ENCODE data around the gene MAN1A1.
A peak's percentile ranks its signal among the peaks of the same experiment; 100 is the strongest.

Gene MAN1A1

GRCh38 chr6:119310486-119311036 is 39.0 kb downstream of the MAN1A1 start:
- TF ChIP-seq, protein P1, sequence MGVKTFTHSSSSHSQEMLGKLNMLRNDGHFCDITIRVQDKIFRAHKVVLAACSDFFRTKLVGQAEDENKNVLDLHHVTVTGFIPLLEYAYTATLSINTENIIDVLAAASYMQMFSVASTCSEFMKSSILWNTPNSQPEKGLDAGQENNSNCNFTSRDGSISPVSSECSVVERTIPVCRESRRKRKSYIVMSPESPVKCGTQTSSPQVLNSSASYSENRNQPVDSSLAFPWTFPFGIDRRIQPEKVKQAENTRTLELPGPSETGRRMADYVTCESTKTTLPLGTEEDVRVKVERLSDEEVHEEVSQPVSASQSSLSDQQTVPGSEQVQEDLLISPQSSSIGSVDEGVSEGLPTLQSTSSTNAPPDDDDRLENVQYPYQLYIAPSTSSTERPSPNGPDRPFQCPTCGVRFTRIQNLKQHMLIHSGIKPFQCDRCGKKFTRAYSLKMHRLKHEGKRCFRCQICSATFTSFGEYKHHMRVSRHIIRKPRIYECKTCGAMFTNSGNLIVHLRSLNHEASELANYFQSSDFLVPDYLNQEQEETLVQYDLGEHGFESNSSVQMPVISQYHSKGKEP (tag by site-specific recombination; IDR thresholded peaks at IDR 0.05): no peak
- TF ChIP-seq TRIM28 (IDR thresholded peaks at IDR 0.05; ENCODE audit: borderline replicate concordance, low read length) (peak; percentile 56; the same call in 1 of the 2 replicates), ZNF473 (tag by site-specific recombination; IDR thresholded peaks at IDR 0.05) (peak; percentile 20; the same call in 1 of the 2 replicates), ZNF558 (tag by site-specific recombination; IDR thresholded peaks at IDR 0.05) (no peak), ZNF518A (tag by site-specific recombination; conservative IDR thresholded peaks at IDR 0.05; ENCODE audit: low read depth) (no peak), PRDM1 (tag by site-specific recombination; IDR thresholded peaks at IDR 0.05) (peak; percentile 86), IKZF3 (tag by site-specific recombination; IDR thresholded peaks at IDR 0.05) (peak; percentile 17; the same call in 1 of the 2 replicates), ZNF600 (tag by site-specific recombination; IDR thresholded peaks at IDR 0.05) (peak; percentile 31), SP7 (tag by site-specific recombination; IDR thresholded peaks at IDR 0.05) (0 out of 2 replicates have a peak, but pooled peaks have one; percentile 25), PRDM6 (tag by site-specific recombination; IDR thresholded peaks at IDR 0.05) (0 out of 2 replicates have a peak, but pooled peaks have one; percentile 30), KLF1 (tag by site-specific recombination; IDR thresholded peaks at IDR 0.05) (no peak), RBAK (tag by site-specific recombination; IDR thresholded peaks at IDR 0.05) (no peak), ZNF433 (tag by site-specific recombination; IDR thresholded peaks at IDR 0.05; ENCODE audit: low read depth) (no peak), SCRT2 (tag by site-specific recombination; IDR thresholded peaks at IDR 0.05) (0 out of 2 replicates have a peak, but pooled peaks have one; percentile 17), ZNF707 (tag by site-specific recombination; IDR thresholded peaks at IDR 0.05) (no peak)
- Histone ChIP-seq H3K4me1 (ENCODE audit: control insufficient read depth, insufficient read depth, low read length) (peaks cover 4% of the 10 kb centered on the region; the same call in 1 of the 2 replicates), H3K27ac (ENCODE audit: extremely low read depth, low read depth, low read length) (no peak overlapping the region), H3K4me3 (ENCODE audit: low read depth, low read length) (no peak overlapping the region), H3K9me3 (ENCODE audit: control insufficient read depth, insufficient read depth, low read depth, low read length) (no peaks in the 10 kb centered on the region), H3K36me3 (ENCODE audit: control insufficient read depth in 2 of 2, insufficient read depth in 1 of 2, low read length in 2 of 2) (peaks cover 0 to 12% of the 10 kb centered on the region in 2 experiments; a peak in 1 of 3 replicates)
- POLR2A ChIA-PET: no interaction called here
- CTCF ChIA-PET: interaction anchor here (0.6 to 1.0 kb wide), 4 partner anchors 49 to 214 kb away, joined by 3 to 4 read pairs (median 3); no protein-coding TSS in a partner anchor

- POLR2A ChIA-PET: interaction anchor here (0.6 kb wide), 1 partner anchor 24 kb away, joined by 3 read pairs; no protein-coding TSS in a partner anchor
- no peaks in the 10 kb centered on the region for H3K9me3 ChIP-seq (ENCODE audit: control insufficient read depth, insufficient read depth, low read depth, low read length)
- no peak overlapping the region for H3K27ac ChIP-seq (ENCODE audit: extremely low read depth, low read depth, low read length)
- peaks cover 0 to 15% of the 10 kb centered on the region in 2 experiments; a peak in 1 of 3 replicates for H3K36me3 ChIP-seq (ENCODE audit: control insufficient read depth in 2 of 2, insufficient read depth in 1 of 2, low read length in 2 of 2)
- peaks cover 4% of the 10 kb centered on the region; the same call in 1 of the 2 replicates for H3K4me1 ChIP-seq (ENCODE audit: control insufficient read depth, insufficient read depth, low read length)
- no peak overlapping the region for H3K4me3 ChIP-seq (ENCODE audit: low read depth, low read length)
- CTCF ChIA-PET: interaction anchor here (0.9 to 1.4 kb wide), 2 partner anchors 38 to 159 kb away, joined by 3 read pairs; no protein-coding TSS in a partner anchor
- no peak for TF ChIP-seq ZNF174 (tag by site-specific recombination; IDR thresholded peaks at IDR 0.05)
- no peak for TF ChIP-seq ZNF530 (tag by site-specific recombination; IDR thresholded peaks at IDR 0.05; ENCODE audit: low read depth)
- no peak for TF ChIP-seq ZFP3 (tag by site-specific recombination; IDR thresholded peaks at IDR 0.05; ENCODE audit: low read depth)
- TF ChIP-seq ZNF211 (tag by site-specific recombination; IDR thresholded peaks at IDR 0.05; ENCODE audit: low read depth): no peak
- no peak for TF ChIP-seq ZNF777 (tag by site-specific recombination; IDR thresholded peaks at IDR 0.05; ENCODE audit: borderline replicate concordance)
- TF ChIP-seq ZBTB20 (tag by site-specific recombination; IDR thresholded peaks at IDR 0.05): no peak
- TF ChIP-seq PRDM1 (tag by site-specific recombination; IDR thresholded peaks at IDR 0.05): no peak
- TF ChIP-seq ZNF629 (tag by site-specific recombination; IDR thresholded peaks at IDR 0.05): no peak
- TF ChIP-seq FEZF1 (tag by site-specific recombination; IDR thresholded peaks at IDR 0.05): 0 out of 2 replicates have a peak, but pooled peaks have one; percentile 23
- TF ChIP-seq ZNF239 (tag by site-specific recombination; IDR thresholded peaks at IDR 0.05): no peak
- TF ChIP-seq TCF7L2 (IDR thresholded peaks at IDR 0.05; ENCODE audit: borderline replicate concordance, low read depth, low read length): 0 out of 2 replicates have a peak, but pooled peaks have one; percentile 17
- peak; percentile 35; the same call in 1 of the 2 replicates for TF ChIP-seq SP7 (tag by site-specific recombination; IDR thresholded peaks at IDR 0.05)
These were observed 40.4 kb downstream of the MAN1A1 start for GRCh38 chr6:119308991-119309657.

Measured in HEK293 (cell line).